ENCODE results near the gene GALNT9. TPM values are rescaled to one million over a fixed set of nuclear protein-coding genes. Genes with fewer than 3 reads are reported as not detected.
"Not testable (repeated sequence)": the region's sequence is repeated elsewhere in the genome, so short reads cannot be mapped to it uniquely, and the experiment has no call there.

Gene GALNT9
- polyA plus RNA-seq, 1 donor = 4.5 TPM

GRCh38 chr12:132226604-132227003 is 102.8 kb downstream of the GALNT9 start:
- Histone ChIP-seq H3K4me3 (ENCODE audit: low read length) (no peak overlapping the region), H3K27ac (ENCODE audit: low read length) (no peak overlapping the region), H3K36me3 (ENCODE audit: control insufficient read depth, insufficient read depth, low read length) (no peaks in the 10 kb centered on the region), H3K27me3 (ENCODE audit: control insufficient read depth, insufficient read depth, low read length) (peaks cover 26% of the 10 kb centered on the region), H3K4me1 (ENCODE audit: control insufficient read depth, insufficient read depth, low read length) (no peaks in the 10 kb centered on the region), H3K9me3 (ENCODE audit: control insufficient read depth, low read depth, low read length) (peaks cover 27% of the 10 kb centered on the region)
- no peak for DNase-seq
- no CpG with 5 or more reads among the region's 1 CpG for WGBS (ENCODE audit: insufficient coverage, low lambda C conversion rate)

- Histone ChIP-seq H3K4me3 (ENCODE audit: low read length) (no peak overlapping the region), H3K9me3 (ENCODE audit: control insufficient read depth, low read depth, low read length) (peaks cover 27% of the 10 kb centered on the region), H3K36me3 (ENCODE audit: control insufficient read depth, insufficient read depth, low read length) (no peaks in the 10 kb centered on the region), H3K27me3 (ENCODE audit: control insufficient read depth, insufficient read depth, low read length) (peaks cover 26% of the 10 kb centered on the region), H3K27ac (ENCODE audit: low read length) (no peak overlapping the region), H3K4me1 (ENCODE audit: control insufficient read depth, insufficient read depth, low read length) (no peaks in the 10 kb centered on the region)
- DNase-seq = no peak
- WGBS (ENCODE audit: insufficient coverage, low lambda C conversion rate) = no CpG with 5 or more reads among the region's 1 CpG
These were observed 104.2 kb downstream of the GALNT9 start for GRCh38 chr12:132225214-132225613.

DNA sequence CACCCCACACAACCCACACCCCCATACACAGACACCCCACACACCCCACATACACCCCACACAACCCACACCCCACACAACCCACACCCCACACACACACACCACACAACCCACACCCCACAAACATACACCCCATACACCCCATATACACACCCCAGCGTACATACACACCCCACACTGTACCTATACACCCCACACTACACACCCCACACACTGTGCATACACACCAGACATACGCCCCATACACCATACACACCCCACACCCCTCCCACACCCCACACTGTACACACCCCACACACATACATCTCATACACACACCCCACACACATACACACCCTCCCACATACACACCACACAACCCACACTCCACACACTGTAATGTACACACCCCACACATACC is 104.9 kb downstream of the GALNT9 start:
- Histone ChIP-seq H3K36me3 (ENCODE audit: control insufficient read depth, insufficient read depth, low read length) (no peaks in the 10 kb centered on the region), H3K27me3 (ENCODE audit: control insufficient read depth, insufficient read depth, low read length) (peaks cover 26% of the 10 kb centered on the region), H3K27ac (ENCODE audit: low read length) (no peak overlapping the region), H3K9me3 (ENCODE audit: control insufficient read depth, low read depth, low read length) (peaks cover 27% of the 10 kb centered on the region), H3K4me3 (ENCODE audit: low read length) (no peak overlapping the region), H3K4me1 (ENCODE audit: control insufficient read depth, insufficient read depth, low read length) (no peaks in the 10 kb centered on the region)
- 100% methylated on average over 1 of the region's 2 CpGs for WGBS (ENCODE audit: insufficient coverage, low lambda C conversion rate)
- DNase-seq = no peak

- H3K9me3 ChIP-seq (ENCODE audit: control insufficient read depth, low read depth, low read length) = peaks cover 27% of the 10 kb centered on the region
- H3K4me1 ChIP-seq (ENCODE audit: control insufficient read depth, insufficient read depth, low read length) = no peaks in the 10 kb centered on the region
- peaks cover 9% of the 10 kb centered on the region for H3K27me3 ChIP-seq (ENCODE audit: control insufficient read depth, insufficient read depth, low read length)
- no peak overlapping the region for H3K4me3 ChIP-seq (ENCODE audit: low read length)
- WGBS (ENCODE audit: insufficient coverage, low lambda C conversion rate) = no CpG with 5 or more reads among the region's 6 CpGs
- H3K27ac ChIP-seq (ENCODE audit: low read length) = no peak overlapping the region
- DNase-seq = no peak
- H3K36me3 ChIP-seq (ENCODE audit: control insufficient read depth, insufficient read depth, low read length) = no peaks in the 10 kb centered on the region
These were observed 106.6 kb downstream of the GALNT9 start for GRCh38 chr12:132222808-132223173.

- no peaks in the 10 kb centered on the region for H3K36me3 ChIP-seq (ENCODE audit: control insufficient read depth, insufficient read depth, low read length)
- H3K4me3 ChIP-seq (ENCODE audit: low read length) = no peak overlapping the region
- peaks cover 3% of the 10 kb centered on the region for H3K27me3 ChIP-seq (ENCODE audit: control insufficient read depth, insufficient read depth, low read length)
- peak in 1 of 2 donors; percentile 37 for DNase-seq
- H3K27ac ChIP-seq (ENCODE audit: low read length) = no peak overlapping the region
- WGBS (ENCODE audit: insufficient coverage, low lambda C conversion rate) = no CpG with 5 or more reads among the region's 24 CpGs
- H3K9me3 ChIP-seq (ENCODE audit: control insufficient read depth, low read depth, low read length) = peaks cover 27% of the 10 kb centered on the region
- no peaks in the 10 kb centered on the region for H3K4me1 ChIP-seq (ENCODE audit: control insufficient read depth, insufficient read depth, low read length)
These were observed 107.1 kb downstream of the GALNT9 start for GRCh38 chr12:132222096-132222807.

DNA sequence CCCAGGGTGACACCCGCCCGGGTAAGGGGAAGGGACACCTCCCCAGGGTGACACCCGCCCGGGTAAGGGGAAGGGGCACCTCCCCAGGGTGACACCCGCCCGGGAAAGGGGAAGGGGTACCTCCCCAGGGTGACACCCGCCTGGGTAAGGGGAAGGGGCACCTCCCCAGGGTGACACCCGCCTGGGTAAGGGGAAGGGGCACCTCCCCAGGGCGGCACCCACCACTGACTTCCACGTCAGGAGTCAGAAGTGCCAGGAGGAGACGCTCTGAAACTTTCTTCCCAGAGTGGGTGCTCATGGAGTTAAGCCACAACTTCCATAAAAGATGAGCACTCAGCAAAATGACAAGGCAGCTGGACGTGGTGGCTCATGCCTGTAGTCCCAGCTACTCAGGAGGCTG is 109.6 kb downstream of the GALNT9 start:
- H3K27me3 ChIP-seq (ENCODE audit: control insufficient read depth, insufficient read depth, low read length); H3K4me1 ChIP-seq (ENCODE audit: control insufficient read depth, insufficient read depth, low read length): not testable (repeated sequence)
- WGBS (ENCODE audit: insufficient coverage, low lambda C conversion rate) = 100% methylated on average over 1 of the region's 12 CpGs

DNA sequence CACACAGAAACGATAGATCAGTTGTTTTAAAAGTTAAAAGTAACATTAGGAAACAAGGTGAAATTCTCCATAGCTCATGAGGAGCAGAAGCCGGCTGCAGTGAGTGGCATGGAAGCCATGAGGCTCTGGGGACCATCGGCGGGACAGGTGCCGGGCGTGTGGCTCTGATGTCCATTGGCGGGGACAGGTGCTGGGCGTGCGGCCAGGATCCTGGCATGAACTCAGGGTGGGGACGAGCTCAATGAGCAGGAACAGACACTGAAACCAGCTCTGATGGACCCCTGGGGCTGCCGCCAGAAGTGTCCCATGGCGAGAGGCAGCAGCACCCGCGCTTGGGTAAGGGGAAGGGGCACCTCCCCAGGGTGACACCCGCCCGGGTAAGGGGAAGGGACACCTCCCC is 110.1 kb downstream of the GALNT9 start:
- Histone ChIP-seq H3K4me3 (ENCODE audit: low read length) (no peak overlapping the region), H3K4me1 (ENCODE audit: control insufficient read depth, insufficient read depth, low read length) (no peaks in the 10 kb centered on the region), H3K27me3 (ENCODE audit: control insufficient read depth, insufficient read depth, low read length) (no peaks in the 10 kb centered on the region), H3K27ac (ENCODE audit: low read length) (no peak overlapping the region), H3K9me3 (ENCODE audit: control insufficient read depth, low read depth, low read length) (peaks cover under 1% of the 10 kb centered on the region), H3K36me3 (ENCODE audit: control insufficient read depth, insufficient read depth, low read length) (no peaks in the 10 kb centered on the region)
- WGBS (ENCODE audit: insufficient coverage, low lambda C conversion rate) = no CpG with 5 or more reads among the region's 16 CpGs
- DNase-seq = no peak

More for the DNA sequence above, 109.6 kb downstream of the GALNT9 start:
- not testable (repeated sequence) for H3K27ac ChIP-seq (ENCODE audit: low read length); H3K36me3 ChIP-seq (ENCODE audit: control insufficient read depth, insufficient read depth, low read length); DNase-seq; H3K9me3 ChIP-seq (ENCODE audit: control insufficient read depth, low read depth, low read length); H3K4me3 ChIP-seq (ENCODE audit: low read length)

- no peaks in the 10 kb centered on the region for H3K27me3 ChIP-seq (ENCODE audit: control insufficient read depth, insufficient read depth, low read length)
- WGBS (ENCODE audit: insufficient coverage, low lambda C conversion rate) = no CpG with 5 or more reads among the region's 13 CpGs
- H3K36me3 ChIP-seq (ENCODE audit: control insufficient read depth, insufficient read depth, low read length) = no peaks in the 10 kb centered on the region
- no peak overlapping the region for H3K27ac ChIP-seq (ENCODE audit: low read length)
- no peak for DNase-seq
- H3K4me1 ChIP-seq (ENCODE audit: control insufficient read depth, insufficient read depth, low read length) = no peaks in the 10 kb centered on the region
- no peak overlapping the region for H3K4me3 ChIP-seq (ENCODE audit: low read length)
- H3K9me3 ChIP-seq (ENCODE audit: control insufficient read depth, low read depth, low read length) = peaks cover 2% of the 10 kb centered on the region
These were observed 110.5 kb downstream of the GALNT9 start for GRCh38 chr12:132218915-132219314.

DNA sequence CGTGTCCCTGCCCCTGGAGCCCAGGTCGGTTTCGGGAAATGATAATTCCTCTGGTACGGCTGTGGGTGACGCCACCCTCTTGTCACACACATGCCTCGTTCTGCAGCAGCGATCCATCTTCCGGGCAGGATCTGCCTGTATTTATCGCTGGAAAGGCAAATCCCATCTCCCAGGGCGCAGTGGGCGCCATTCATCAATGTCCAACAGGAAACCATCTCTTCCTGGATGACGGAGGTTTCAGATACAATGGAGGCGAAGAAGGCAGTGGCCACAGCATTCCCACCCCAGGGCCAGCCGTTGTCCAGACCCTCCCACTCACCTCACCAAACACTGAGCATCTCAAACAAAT is 110.9 kb downstream of the GALNT9 start:
- Histone ChIP-seq H3K9me3 (ENCODE audit: control insufficient read depth, low read depth, low read length) (peaks cover 6% of the 10 kb centered on the region), H3K4me1 (ENCODE audit: control insufficient read depth, insufficient read depth, low read length) (no peaks in the 10 kb centered on the region), H3K4me3 (ENCODE audit: low read length) (no peak overlapping the region), H3K27me3 (ENCODE audit: control insufficient read depth, insufficient read depth, low read length) (no peaks in the 10 kb centered on the region), H3K36me3 (ENCODE audit: control insufficient read depth, insufficient read depth, low read length) (no peaks in the 10 kb centered on the region), H3K27ac (ENCODE audit: low read length) (no peak overlapping the region)
- no CpG with 5 or more reads among the region's 14 CpGs for WGBS (ENCODE audit: insufficient coverage, low lambda C conversion rate)
- DNase-seq = no peak

DNA sequence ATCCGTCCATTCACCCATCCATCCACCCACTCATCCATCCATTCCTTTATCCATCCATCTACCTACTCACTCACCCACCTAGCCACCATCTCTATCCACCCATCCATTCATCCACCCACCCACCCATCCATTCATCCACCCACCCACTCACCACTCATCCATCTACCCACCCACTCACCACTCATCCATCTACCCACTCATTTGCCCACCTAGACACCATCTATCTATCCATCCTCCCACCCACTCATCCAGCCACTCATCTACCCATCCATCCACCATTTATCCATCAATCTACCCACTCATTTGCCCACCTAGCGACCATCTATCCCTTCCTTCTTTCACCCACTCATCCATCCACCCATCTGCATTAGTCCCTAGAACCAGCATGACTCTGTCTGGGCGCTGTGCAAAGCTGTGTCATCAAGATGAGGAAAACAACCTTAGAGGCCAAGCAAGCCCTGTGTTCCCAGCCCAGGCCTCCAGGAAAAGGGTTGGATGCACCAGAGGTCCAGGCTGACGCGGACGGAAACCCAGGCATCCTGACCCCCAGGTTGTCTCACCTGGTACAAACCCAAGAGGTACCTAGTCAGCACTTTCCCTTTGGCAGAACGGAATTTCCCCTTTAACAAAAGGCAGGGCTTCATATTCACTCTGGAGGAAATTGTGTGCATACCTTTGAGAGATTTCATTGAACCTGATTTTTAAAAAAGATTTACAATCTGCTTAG is 111.4 kb downstream of the GALNT9 start:
- H3K27ac ChIP-seq (ENCODE audit: low read length) = no peak overlapping the region
- no peak for DNase-seq
- H3K9me3 ChIP-seq (ENCODE audit: control insufficient read depth, low read depth, low read length) = peaks cover 6% of the 10 kb centered on the region
- no peaks in the 10 kb centered on the region for H3K27me3 ChIP-seq (ENCODE audit: control insufficient read depth, insufficient read depth, low read length)
- H3K36me3 ChIP-seq (ENCODE audit: control insufficient read depth, insufficient read depth, low read length) = no peaks in the 10 kb centered on the region
- no peak overlapping the region for H3K4me3 ChIP-seq (ENCODE audit: low read length)
- H3K4me1 ChIP-seq (ENCODE audit: control insufficient read depth, insufficient read depth, low read length) = no peaks in the 10 kb centered on the region
- 14% methylated on average over 1 of the region's 7 CpGs for WGBS (ENCODE audit: insufficient coverage, low lambda C conversion rate)

GRCh38 chr12:132217371-132217770 is 112.0 kb downstream of the GALNT9 start:
- DNase-seq = no peak
- no peak overlapping the region for H3K4me3 ChIP-seq (ENCODE audit: low read length)
- no peak overlapping the region for H3K27ac ChIP-seq (ENCODE audit: low read length)
- 100% methylated on average over 1 of the region's 1 CpG for WGBS (ENCODE audit: insufficient coverage, low lambda C conversion rate)
- peaks cover 6% of the 10 kb centered on the region for H3K9me3 ChIP-seq (ENCODE audit: control insufficient read depth, low read depth, low read length)
- no peaks in the 10 kb centered on the region for H3K36me3 ChIP-seq (ENCODE audit: control insufficient read depth, insufficient read depth, low read length)
- H3K4me1 ChIP-seq (ENCODE audit: control insufficient read depth, insufficient read depth, low read length) = no peaks in the 10 kb centered on the region
- H3K27me3 ChIP-seq (ENCODE audit: control insufficient read depth, insufficient read depth, low read length) = no peaks in the 10 kb centered on the region

All from large intestine (tissue), 3 donors.